GM12878 (cell line): ENCODE results near the gene PTPRN2.

Source experiments
- EP300 ChIP-seq, 2 experiments: fragments of 150-350 bp in 1 of 2; IDR thresholded peaks; 2 replicates each; pipeline ENCODE4 v1.6.1; 2011 to 2012; ENCODE audit warnings: low read depth in 2 of 2, low read length in 2 of 2, borderline replicate concordance in 1 of 2, improper control_type of control experiment in 1 of 2, inconsistent platforms in 1 of 2; ENCODE audit not compliant: control insufficient read depth in 1 of 2
- RAD21 ChIP-seq: IDR thresholded peaks from 2 replicates; pipeline ENCODE4 v1.6.1; 2011; ENCODE audit warnings: mild to moderate bottlenecking, low read depth, low read length, moderate library complexity; ENCODE audit not compliant: insufficient read depth
- REST ChIP-seq: IDR thresholded peaks from 2 replicates; pipeline ENCODE4 v1.6.1; 2012; ENCODE audit warnings: mild to moderate bottlenecking, low read depth, low read length
- TF ChIP-seq, protein P1 (sequence below): IDR thresholded peaks from 2 replicates; pipeline ENCODE4 v1.6.1; 2011; ENCODE audit warnings: low read depth, low read length, improper control_type of control experiment, borderline replicate concordance

GRCh38 chr7:158601090-158601489 is 13.5 kb upstream of the PTPRN2 start:
- no peak for TF ChIP-seq EP300 (IDR thresholded peaks at IDR 0.05; ENCODE audit: borderline replicate concordance in 1 of 2, control insufficient read depth in 1 of 2, low read depth in 2 of 2, low read length in 2 of 2)
- TF ChIP-seq, protein P1, sequence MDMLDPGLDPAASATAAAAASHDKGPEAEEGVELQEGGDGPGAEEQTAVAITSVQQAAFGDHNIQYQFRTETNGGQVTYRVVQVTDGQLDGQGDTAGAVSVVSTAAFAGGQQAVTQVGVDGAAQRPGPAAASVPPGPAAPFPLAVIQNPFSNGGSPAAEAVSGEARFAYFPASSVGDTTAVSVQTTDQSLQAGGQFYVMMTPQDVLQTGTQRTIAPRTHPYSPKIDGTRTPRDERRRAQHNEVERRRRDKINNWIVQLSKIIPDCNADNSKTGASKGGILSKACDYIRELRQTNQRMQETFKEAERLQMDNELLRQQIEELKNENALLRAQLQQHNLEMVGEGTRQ, result no peak
- no peak for TF ChIP-seq REST
- no peak for TF ChIP-seq RAD21
